PC-3 (cell line): Measurements from ENCODE around the gene RER1. TPM values are rescaled to one million over a fixed set of nuclear protein-coding genes. Genes with fewer than 3 reads are reported as not detected.

Experiments used
- ATAC-seq: fragments of 200-7000 bp; cut with Tn5 transposase; 2 replicates; pipeline ENCODE4 v1.9.1; 2020; ENCODE audit warnings: mild to moderate bottlenecking, moderate library complexity
- BruUV-seq: library from RNA; stranded (reverse); fragments of 400-500 nt; replicated peaks from 2 replicates; lab custom pipeline; 2021; lab: Mats Ljungman, UMichigan
- CTCF ChIA-PET: fragments of 300-600 bp; sonication (Branson Sonifier 250); formaldehyde crosslinking; loops from one replicate; lab custom pipeline; 2022; ENCODE audit warnings: antibody characterized with exemption; lab: Charles Lee
- POLR2A ChIA-PET: fragments of 300-600 bp; sonication (Branson Sonifier 250); formaldehyde crosslinking; loops from one replicate; lab custom pipeline; 2022; ENCODE audit warnings: antibody characterized with exemption; ENCODE audit not compliant: unreplicated experiment; lab: Charles Lee
- DNase-seq: peaks from one replicate; pipeline ENCODE4 v3.0.0-alpha.2; 2015
- H2AFZ ChIP-seq: fragments of 300-600 bp; sonication (generic); 2 replicates; pipeline ENCODE4 v1.6.0; 2016; ENCODE audit warnings: antibody characterized with exemption, low read length
- H3F3A ChIP-seq: fragments of 300-600 bp; sonication (generic); one replicate; pipeline ENCODE4 v1.6.0; 2017; ENCODE audit warnings: antibody characterized with exemption, low read length, control low read depth, mild to moderate bottlenecking; ENCODE audit not compliant: unreplicated experiment
- H3K27ac ChIP-seq: fragments of 300-600 bp; sonication (generic); 2 replicates; pipeline ENCODE4 v1.5.1; 2016; ENCODE audit warnings: mild to moderate bottlenecking, low read length
- H3K27me3 ChIP-seq: fragments of 300-600 bp; sonication (generic); 2 replicates; pipeline ENCODE4 v1.6.1; 2016; ENCODE audit warnings: low read length, mixed read lengths
- H3K36me3 ChIP-seq: fragments of 300-600 bp; sonication (generic); 2 replicates; pipeline ENCODE4 v1.6.1; 2016; ENCODE audit warnings: low read depth, mixed run types, low read length, mixed read lengths
- H3K4me1 ChIP-seq: fragments of 300-600 bp; sonication (generic); 2 replicates; pipeline ENCODE4 v1.5.1; 2016; ENCODE audit warnings: low read length; ENCODE audit not compliant: insufficient read depth
- H3K4me2 ChIP-seq: fragments of 300-600 bp; sonication (generic); 2 replicates; pipeline ENCODE4 v1.6.0; 2016; ENCODE audit warnings: low read length
- H3K4me3 ChIP-seq: fragments of 300-600 bp; sonication (generic); 2 replicates; pipeline ENCODE4 v1.5.1; 2016; ENCODE audit warnings: mild to moderate bottlenecking, low read length, mixed read lengths
- H3K79me2 ChIP-seq: fragments of 300-600 bp; sonication (generic); 2 replicates; pipeline ENCODE4 v1.6.1; 2017; ENCODE audit warnings: low read length, mixed read lengths
- H3K9ac ChIP-seq: fragments of 300-600 bp; sonication (generic); 2 replicates; pipeline ENCODE4 v1.6.0; 2016; ENCODE audit warnings: mild to moderate bottlenecking, low read length
- H3K9me2 ChIP-seq: fragments of 300-600 bp; sonication (generic); replicated peaks from 2 replicates; pipeline ENCODE4 v1.6.1; 2016; ENCODE audit warnings: mixed run types, low read length, mixed read lengths
- H3K9me3 ChIP-seq: fragments of 300-600 bp; sonication (generic); 2 replicates; pipeline ENCODE4 v1.6.1; 2016; ENCODE audit warnings: low read length, mixed read lengths
- H4K20me1 ChIP-seq: fragments of 300-600 bp; sonication (generic); 2 replicates; pipeline ENCODE4 v1.6.1; 2016; ENCODE audit warnings: low read length, mixed read lengths
- CTCF ChIP-seq: fragments of 300-600 bp; sonication (generic); conservative IDR thresholded peaks from 2 replicates; pipeline ENCODE4 v1.5.1; 2017; ENCODE audit warnings: antibody characterized with exemption, low read depth, mild to moderate bottlenecking, low read length
- EZH2 ChIP-seq: fragments of 300-600 bp; sonication (generic); IDR thresholded peaks from one replicate; pipeline ENCODE4 v1.6.1; 2017; ENCODE audit warnings: antibody characterized with exemption, mild to moderate bottlenecking, low read length; ENCODE audit not compliant: unreplicated experiment
- EZH2phosphoT487 ChIP-seq: fragments of 300-600 bp; sonication (generic); IDR thresholded peaks from 2 replicates; pipeline ENCODE4 v1.6.1; 2018; ENCODE audit warnings: mild to moderate bottlenecking, antibody characterized with exemption, low read length, borderline replicate concordance
- intact Hi-C: fragments of 100-400 bp; cut with micrococcal nuclease; formaldehyde crosslinking; loops from 2 replicates; pipeline ENCODE4 v1.9.0; 2023
- total RNA-seq: library from RNA; depleted of rRNA; stranded (reverse); fragments of >200 nt; gene quantifications from 2 replicates; pipeline ENCODE4 v1.2.3, GENCODE V29; 2014

Gene RER1
- total RNA-seq, 1 experiment from 2014 or later: 160 TPM

DNA sequence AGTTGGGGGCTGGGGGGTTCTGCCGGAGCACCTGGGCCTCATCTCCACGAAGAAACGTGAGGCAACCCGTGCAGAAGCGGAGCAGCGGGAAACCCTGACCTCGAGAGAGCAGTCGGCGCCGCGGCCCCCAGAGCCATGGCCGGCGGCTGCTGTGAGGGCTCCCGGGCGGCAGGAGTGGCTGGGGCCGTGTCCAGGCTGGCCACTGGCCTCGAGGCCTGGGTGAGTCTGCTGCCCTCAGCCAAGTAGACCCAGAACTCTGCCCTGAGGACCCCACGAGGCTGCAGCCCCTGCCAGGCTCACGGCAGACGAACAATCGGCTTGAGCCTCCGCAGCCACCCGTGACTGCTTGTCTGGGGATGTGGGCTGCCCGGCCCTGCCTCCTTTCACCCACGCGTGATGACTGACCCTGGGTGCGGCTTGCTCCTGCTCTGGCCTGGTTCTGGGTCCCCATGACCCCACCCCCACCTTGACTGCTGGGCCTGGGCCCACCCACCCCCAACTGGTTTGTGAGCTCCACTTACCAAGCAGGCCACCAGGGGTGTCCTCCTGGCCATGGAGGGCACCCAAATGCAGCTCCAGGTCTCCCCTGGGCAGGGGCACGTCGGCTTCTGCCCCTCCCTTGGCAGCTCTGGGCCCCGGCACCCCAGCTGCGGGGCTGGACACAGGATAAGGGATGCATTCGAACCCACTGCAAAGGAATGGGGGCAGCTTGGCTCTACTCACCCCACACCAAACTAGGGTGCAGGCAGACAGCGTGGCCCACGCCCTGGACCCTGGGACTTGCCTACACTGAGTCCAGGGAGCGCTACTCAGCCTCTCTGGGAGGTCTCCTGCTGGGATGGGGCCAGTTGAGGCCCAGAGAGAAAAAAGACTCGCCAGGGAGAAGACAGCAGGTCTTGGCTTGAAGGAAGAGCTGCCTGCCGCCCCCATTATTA, 34.5 kb upstream of the RER1 start:
- no peaks in the 10 kb centered on the region for H3F3A ChIP-seq
- POLR2A ChIA-PET: no interaction called here
- no peaks in the 10 kb centered on the region for H3K36me3 ChIP-seq
- H2AFZ ChIP-seq: no peak overlapping the region
- no peaks in the 10 kb centered on the region for H3K9me2 ChIP-seq
- H3K27me3 ChIP-seq: no peaks in the 10 kb centered on the region
- H4K20me1 ChIP-seq: no peaks in the 10 kb centered on the region
- H3K27ac ChIP-seq: no peak overlapping the region
- no peaks in the 10 kb centered on the region for H3K9me3 ChIP-seq
- no TSS peak for BruUV-seq
- ATAC-seq (no peak), DNase-seq (no peak)
- no peak overlapping the region for H3K4me2 ChIP-seq
- intact Hi-C loops: no loop called here
- CTCF ChIA-PET: no interaction called here
- TF ChIP-seq EZH2phosphoT487 (no peak), EZH2 (no peak), CTCF (no peak)
- H3K9ac ChIP-seq: no peak overlapping the region
- H3K4me1 ChIP-seq: peaks cover 7% of the 10 kb centered on the region; the same call in 1 of the 2 replicates
- H3K79me2 ChIP-seq: no peaks in the 10 kb centered on the region
- no peak overlapping the region for H3K4me3 ChIP-seq

DNA sequence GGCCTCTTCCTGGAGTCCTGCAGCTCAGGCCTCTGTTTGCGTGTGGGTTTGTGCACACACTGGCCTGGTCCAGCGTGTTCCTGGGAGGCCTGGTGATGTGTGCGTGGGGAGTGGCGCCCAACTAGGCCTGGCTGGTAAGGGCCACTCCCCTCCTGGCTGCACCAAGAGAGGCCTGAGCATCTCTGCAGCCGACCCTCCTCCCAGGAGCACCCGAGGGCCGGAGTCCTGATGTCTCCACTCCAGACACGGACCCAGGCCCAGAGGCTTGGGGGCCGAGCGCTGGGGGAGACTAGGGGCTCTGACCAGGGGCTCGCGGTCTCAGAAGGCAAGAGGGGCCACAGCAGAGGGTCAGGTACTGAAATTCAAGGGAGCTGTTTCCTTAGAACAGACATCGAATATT, 33.6 kb upstream of the RER1 start:
- Histone ChIP-seq H3K27ac (no peak overlapping the region), H3K4me2 (no peak overlapping the region), H3K79me2 (no peaks in the 10 kb centered on the region), H3K36me3 (no peaks in the 10 kb centered on the region), H2AFZ (no peak overlapping the region), H4K20me1 (no peaks in the 10 kb centered on the region), H3K4me1 (peaks cover 7% of the 10 kb centered on the region; the same call in 1 of the 2 replicates), H3K27me3 (no peaks in the 10 kb centered on the region), H3K9me2 (no peaks in the 10 kb centered on the region), H3F3A (no peaks in the 10 kb centered on the region), H3K4me3 (no peak overlapping the region), H3K9ac (no peak overlapping the region), H3K9me3 (no peaks in the 10 kb centered on the region)
- no TSS peak for BruUV-seq
- TF ChIP-seq EZH2: no peak
- TF ChIP-seq EZH2phosphoT487: no peak
- no peak for TF ChIP-seq CTCF
- ATAC-seq: no peak
- no peak for DNase-seq
- intact Hi-C loops: no loop called here
- CTCF ChIA-PET: no interaction called here
- POLR2A ChIA-PET: interaction anchor here (0.6 kb wide), 1 partner anchor 10 kb away, joined by 4 read pairs; no protein-coding TSS in a partner anchor
